GM12878 (cell line): ENCODE data around the gene TFDP1. TPM values are rescaled to one million over a fixed set of nuclear protein-coding genes. Genes with fewer than 3 reads are reported as not detected.

Source experiments
- GABPA ChIP-seq: IDR thresholded peaks from 2 replicates; pipeline ENCODE4 v1.6.1; 2014; ENCODE audit warnings: antibody characterized with exemption, low read depth, mild to moderate bottlenecking, inconsistent platforms
- IRF3 ChIP-seq: fragments of 450-650 bp; IDR thresholded peaks from 2 replicates; pipeline ENCODE4 v1.6.1; 2014; ENCODE audit warnings: mild to moderate bottlenecking
- NR2C1 ChIP-seq: fragments of 450-650 bp; IDR thresholded peaks from 2 replicates; pipeline ENCODE4 v1.6.1; 2017; ENCODE audit warnings: antibody characterized with exemption, mild to moderate bottlenecking, moderate library complexity
- NR2C2 ChIP-seq: IDR thresholded peaks from 2 replicates; pipeline ENCODE4 v1.6.1; 2011; ENCODE audit warnings: borderline replicate concordance, low read depth; ENCODE audit not compliant: control insufficient read depth, insufficient read length
- RAD51 ChIP-seq: fragments of 450-650 bp; IDR thresholded peaks from 2 replicates; pipeline ENCODE4 v1.6.1; 2016; ENCODE audit warnings: moderate library complexity, mild to moderate bottlenecking, inconsistent platforms
- RUNX3 ChIP-seq: IDR thresholded peaks from 2 replicates; pipeline ENCODE4 v1.6.1; 2012; ENCODE audit warnings: low read length, inconsistent platforms
- YBX1 ChIP-seq: fragments of 450-650 bp; IDR thresholded peaks from 2 replicates; pipeline ENCODE4 v1.6.1; 2016; ENCODE audit warnings: antibody characterized with exemption
- ZSCAN29 ChIP-seq: fragments of 450-650 bp; IDR thresholded peaks from 2 replicates; pipeline ENCODE4 v1.6.1; 2017; ENCODE audit warnings: mild to moderate bottlenecking, moderate library complexity
- polyA plus RNA-seq, 11 experiments: library from polyadenylated mRNA; depleted of rRNA in 4 of 11; unstranded in 6 of 11; stranded (reverse) in 5 of 11; fragments of >200 nt; fragmentation: Nextera tagmentation in 4 of 11; fragmentation: Illumina TruSeq in 1 of 11; extraction: Ambion mirVana in 4 of 11; extraction: Trizol in 1 of 11; gene quantifications; 1 replicate in 1 of 11; 2 replicates in 10 of 11; pipeline versions ENCODE4 v1.2.1 to v1.2.3, GENCODE V29; 2011 to 2016; ENCODE audit warnings: inconsistent platforms in 2 of 11, missing spikeins in 2 of 11, low read depth in 1 of 11
- total RNA-seq, 4 experiments: library from RNA; depleted of rRNA in 3 of 4; stranded (reverse); fragments of >200 nt in 3 of 4; fragmentation: Illumina TruSeq in 1 of 4; extraction: Trizol in 1 of 4; gene quantifications; 2 replicates each; pipeline versions ENCODE4 v1.2.1 to v1.2.3, GENCODE V29; 2013 to 2021
- TF ChIP-seq, protein P1 (sequence below): IDR thresholded peaks from 2 replicates; pipeline ENCODE4 v1.6.1; 2011; ENCODE audit warnings: borderline replicate concordance, low read depth, mild to moderate bottlenecking, moderate library complexity, mixed read lengths, low read length; ENCODE audit not compliant: insufficient read depth; ENCODE audit errors: extremely low read length
- TF ChIP-seq, protein P2 (sequence below): fragments of 450-650 bp; IDR thresholded peaks from 2 replicates; pipeline ENCODE4 v1.6.1; 2017; ENCODE audit warnings: low read depth, mild to moderate bottlenecking, moderate library complexity
- TF ChIP-seq, protein P3 (sequence below): fragments of 450-650 bp; conservative IDR thresholded peaks from 2 replicates; pipeline ENCODE4 v1.6.1; 2017; ENCODE audit warnings: mild to moderate bottlenecking, moderate library complexity

Gene TFDP1
- total and polyA plus RNA-seq, 10 of the 15 experiments (the other 5 are each of a cell fraction or from before 2014, with no cell fraction given), result 37.7 to 254 (median 119) TPM

GRCh38 chr13:113654591-113655345, 70.2 kb downstream of the TFDP1 start (continued):
- TF ChIP-seq, protein P1, sequence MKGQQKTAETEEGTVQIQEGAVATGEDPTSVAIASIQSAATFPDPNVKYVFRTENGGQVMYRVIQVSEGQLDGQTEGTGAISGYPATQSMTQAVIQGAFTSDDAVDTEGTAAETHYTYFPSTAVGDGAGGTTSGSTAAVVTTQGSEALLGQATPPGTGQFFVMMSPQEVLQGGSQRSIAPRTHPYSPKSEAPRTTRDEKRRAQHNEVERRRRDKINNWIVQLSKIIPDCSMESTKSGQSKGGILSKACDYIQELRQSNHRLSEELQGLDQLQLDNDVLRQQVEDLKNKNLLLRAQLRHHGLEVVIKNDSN, result no peak
- TF ChIP-seq NR2C2 (no peak), GABPA (no peak), YBX1 (no peak), ZSCAN29 (no peak), IRF3 (no peak), RUNX3 (no peak), RAD51 (no peak), NR2C1 (no peak)
- TF ChIP-seq, protein P2, sequence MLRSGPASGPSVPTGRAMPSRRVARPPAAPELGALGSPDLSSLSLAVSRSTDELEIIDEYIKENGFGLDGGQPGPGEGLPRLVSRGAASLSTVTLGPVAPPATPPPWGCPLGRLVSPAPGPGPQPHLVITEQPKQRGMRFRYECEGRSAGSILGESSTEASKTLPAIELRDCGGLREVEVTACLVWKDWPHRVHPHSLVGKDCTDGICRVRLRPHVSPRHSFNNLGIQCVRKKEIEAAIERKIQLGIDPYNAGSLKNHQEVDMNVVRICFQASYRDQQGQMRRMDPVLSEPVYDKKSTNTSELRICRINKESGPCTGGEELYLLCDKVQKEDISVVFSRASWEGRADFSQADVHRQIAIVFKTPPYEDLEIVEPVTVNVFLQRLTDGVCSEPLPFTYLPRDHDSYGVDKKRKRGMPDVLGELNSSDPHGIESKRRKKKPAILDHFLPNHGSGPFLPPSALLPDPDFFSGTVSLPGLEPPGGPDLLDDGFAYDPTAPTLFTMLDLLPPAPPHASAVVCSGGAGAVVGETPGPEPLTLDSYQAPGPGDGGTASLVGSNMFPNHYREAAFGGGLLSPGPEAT, result no peak
- TF ChIP-seq, protein P3, sequence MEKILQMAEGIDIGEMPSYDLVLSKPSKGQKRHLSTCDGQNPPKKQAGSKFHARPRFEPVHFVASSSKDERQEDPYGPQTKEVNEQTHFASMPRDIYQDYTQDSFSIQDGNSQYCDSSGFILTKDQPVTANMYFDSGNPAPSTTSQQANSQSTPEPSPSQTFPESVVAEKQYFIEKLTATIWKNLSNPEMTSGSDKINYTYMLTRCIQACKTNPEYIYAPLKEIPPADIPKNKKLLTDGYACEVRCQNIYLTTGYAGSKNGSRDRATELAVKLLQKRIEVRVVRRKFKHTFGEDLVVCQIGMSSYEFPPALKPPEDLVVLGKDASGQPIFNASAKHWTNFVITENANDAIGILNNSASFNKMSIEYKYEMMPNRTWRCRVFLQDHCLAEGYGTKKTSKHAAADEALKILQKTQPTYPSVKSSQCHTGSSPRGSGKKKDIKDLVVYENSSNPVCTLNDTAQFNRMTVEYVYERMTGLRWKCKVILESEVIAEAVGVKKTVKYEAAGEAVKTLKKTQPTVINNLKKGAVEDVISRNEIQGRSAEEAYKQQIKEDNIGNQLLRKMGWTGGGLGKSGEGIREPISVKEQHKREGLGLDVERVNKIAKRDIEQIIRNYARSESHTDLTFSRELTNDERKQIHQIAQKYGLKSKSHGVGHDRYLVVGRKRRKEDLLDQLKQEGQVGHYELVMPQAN, result no peak
